H7 (cell line): ENCODE data around the gene GCM1. TPM values are rescaled to one million over a fixed set of nuclear protein-coding genes. Genes with fewer than 3 reads are reported as not detected.
A peak's percentile ranks its signal among the peaks of the same experiment; 100 is the strongest.
"Not testable (repeated sequence)": the region's sequence is repeated elsewhere in the genome, so short reads cannot be mapped to it uniquely, and the experiment has no call there.

Source experiments
- DNase-seq: peaks from one replicate; pipeline ENCODE4 v3.0.0; 2012
- H3K27me3 ChIP-seq: 2 replicates; pipeline ENCODE4 v1.6.0; 2011; ENCODE audit warnings: mild to moderate bottlenecking, low read length; ENCODE audit not compliant: control insufficient read depth, insufficient read depth
- H3K36me3 ChIP-seq: replicated peaks from 2 replicates; pipeline ENCODE4 v1.5.1; 2011; ENCODE audit warnings: low read length; ENCODE audit not compliant: control insufficient read depth, insufficient read depth
- H3K4me3 ChIP-seq: 2 replicates; pipeline ENCODE4 v1.5.1; 2011; ENCODE audit warnings: low read depth, mild to moderate bottlenecking, control low read depth, low read length, moderate library complexity; ENCODE audit not compliant: insufficient read depth
- total RNA-seq: library from RNA; depleted of rRNA; stranded (reverse); fragments of >200 nt; shearing (Covaris generic); gene quantifications from 2 replicates; pipeline ENCODE4 v1.2.3, GENCODE V29; 2014

The GCM1 gene
- total RNA-seq, 1 experiment from 2014 or later = not detected

DNA sequence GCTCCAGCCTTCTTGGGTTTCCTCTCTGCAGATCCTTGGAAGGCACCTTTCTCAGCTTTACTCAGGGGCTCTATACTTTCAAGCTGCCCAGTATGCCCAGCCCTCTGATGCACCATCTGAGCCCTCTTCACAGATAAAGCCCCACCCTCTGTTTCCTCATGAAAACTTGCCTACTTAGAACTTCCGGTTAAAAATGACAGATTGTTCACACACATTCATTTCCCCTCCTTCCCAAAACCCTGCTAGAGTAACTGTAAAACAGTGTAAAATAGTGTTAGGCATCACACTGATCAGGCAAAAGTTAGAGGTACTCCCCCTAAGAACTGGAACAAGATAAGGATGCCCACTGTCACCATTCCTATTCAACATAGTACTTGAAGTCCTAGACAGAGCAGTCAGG, 14.0 kb upstream of the GCM1 start:
- H3K36me3 ChIP-seq = no peaks in the 10 kb centered on the region
- no peak overlapping the region for H3K4me3 ChIP-seq
- H3K27me3 ChIP-seq = no peaks in the 10 kb centered on the region
- no peak for DNase-seq

DNA sequence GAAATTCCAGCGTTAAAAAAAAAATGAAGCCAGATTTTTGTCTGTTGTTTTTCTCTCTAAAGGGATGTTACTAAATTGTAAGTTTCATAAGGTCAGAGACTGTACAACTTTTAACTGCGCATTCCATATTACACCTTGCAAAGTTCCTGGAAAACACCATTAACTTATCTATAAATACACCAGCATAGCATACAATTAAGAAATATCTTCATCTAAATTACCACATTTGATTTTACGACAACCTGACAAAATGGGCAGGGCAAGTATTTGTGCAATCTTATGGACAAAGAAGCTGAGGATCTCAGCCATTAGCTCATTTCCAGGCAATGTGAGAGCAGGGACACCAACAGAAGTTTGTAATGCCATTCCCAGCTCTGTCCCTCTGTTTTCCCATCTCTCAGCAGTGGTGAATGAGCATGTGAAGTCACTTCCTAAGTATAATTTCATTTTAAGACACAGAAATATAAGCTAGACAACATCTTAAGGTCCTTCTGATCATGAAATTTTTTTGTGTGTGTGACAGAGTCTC, 12.9 kb upstream of the GCM1 start:
- DNase-seq = no peak
- H3K36me3 ChIP-seq = no peaks in the 10 kb centered on the region
- no peak overlapping the region for H3K4me3 ChIP-seq
- H3K27me3 ChIP-seq = no peaks in the 10 kb centered on the region

DNA sequence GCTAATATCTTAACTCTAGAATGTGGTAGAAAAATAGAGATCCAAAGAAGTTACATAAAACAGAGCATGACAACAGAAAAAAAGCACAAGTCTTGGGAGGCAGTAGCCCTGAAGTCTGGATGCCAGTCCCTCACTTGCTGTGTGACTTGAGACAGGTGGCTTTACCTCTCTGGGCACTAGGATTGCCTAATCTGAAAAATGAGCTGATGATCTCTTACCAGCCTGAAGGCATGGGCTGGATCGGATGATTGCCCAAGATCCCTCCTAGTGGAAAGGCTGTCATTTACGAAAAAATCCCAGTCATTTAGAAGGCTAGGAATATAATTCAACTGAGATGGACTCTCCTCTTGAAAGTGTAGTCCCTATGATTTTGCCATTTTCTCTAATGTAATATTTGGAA, 10.9 kb upstream of the GCM1 start:
- peak; percentile 32 for DNase-seq
- Histone ChIP-seq H3K4me3 (no peak overlapping the region), H3K36me3 (no peaks in the 10 kb centered on the region), H3K27me3 (no peaks in the 10 kb centered on the region)

DNA sequence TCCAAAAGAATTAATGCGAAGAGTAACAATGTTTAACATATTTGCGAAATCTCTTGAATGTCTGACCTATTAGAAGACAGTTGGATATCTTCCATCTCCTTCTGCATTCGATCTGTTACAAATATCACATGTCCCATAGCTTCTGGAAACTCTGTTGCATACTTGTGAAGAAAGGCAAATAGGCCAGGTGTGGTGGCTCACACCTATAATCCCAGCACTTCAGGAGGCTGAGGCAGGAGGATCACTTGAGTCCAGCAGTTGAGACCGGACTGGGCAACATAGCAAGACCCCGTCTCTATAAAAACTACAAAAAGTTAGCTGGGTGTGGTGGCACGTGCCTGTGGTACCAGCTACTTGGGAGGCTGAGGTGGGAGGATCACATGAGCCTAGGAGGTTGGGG, 9.4 kb upstream of the GCM1 start:
- not testable (repeated sequence) for DNase-seq, H3K36me3 ChIP-seq

DNA sequence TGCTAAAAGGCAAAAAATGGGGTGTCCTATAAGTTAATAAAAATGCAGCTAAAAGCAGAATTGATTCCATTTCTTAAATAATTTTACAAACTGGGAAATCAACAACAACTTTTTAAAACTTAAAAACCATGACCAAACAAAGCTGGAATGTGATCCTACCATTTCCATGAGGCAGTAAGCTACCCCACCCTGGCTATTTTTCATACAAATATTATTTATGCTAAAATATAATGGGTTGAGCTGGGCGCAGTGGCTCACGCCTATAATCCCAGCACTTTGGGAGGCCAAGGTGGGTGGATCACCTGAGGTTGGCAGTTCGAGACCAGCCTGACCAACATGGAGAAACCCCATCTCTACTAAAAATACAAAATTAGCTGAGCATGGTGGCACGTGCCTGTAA, 6.6 kb upstream of the GCM1 start:
- H3K27me3 ChIP-seq, H3K36me3 ChIP-seq, DNase-seq, H3K4me3 ChIP-seq: not testable (repeated sequence)

More for the DNA sequence above, 9.4 kb upstream of the GCM1 start:
- not testable (repeated sequence) for H3K4me3 ChIP-seq, H3K27me3 ChIP-seq

DNA sequence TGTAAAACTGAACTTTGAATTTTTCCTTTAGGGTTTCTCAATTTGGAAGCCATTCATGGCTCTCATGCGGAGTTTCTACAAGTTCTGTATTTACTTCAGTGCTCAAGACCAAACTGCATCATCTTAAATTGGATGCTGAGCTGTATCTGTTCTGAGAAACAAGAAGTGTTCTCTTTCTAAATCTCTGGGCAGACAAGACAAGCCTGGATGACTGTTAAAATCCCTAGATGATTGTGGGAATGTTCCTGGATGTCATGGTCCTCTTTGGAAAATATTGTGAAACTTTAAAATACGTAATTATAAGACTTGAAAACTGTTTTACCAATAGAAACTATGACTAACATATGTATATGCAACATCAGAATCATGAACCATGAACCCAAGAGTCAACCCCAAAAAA, 6.2 kb upstream of the GCM1 start:
- no peak for DNase-seq
- no peaks in the 10 kb centered on the region for H3K36me3 ChIP-seq
- no peak overlapping the region for H3K4me3 ChIP-seq
- H3K27me3 ChIP-seq = no peaks in the 10 kb centered on the region

DNA sequence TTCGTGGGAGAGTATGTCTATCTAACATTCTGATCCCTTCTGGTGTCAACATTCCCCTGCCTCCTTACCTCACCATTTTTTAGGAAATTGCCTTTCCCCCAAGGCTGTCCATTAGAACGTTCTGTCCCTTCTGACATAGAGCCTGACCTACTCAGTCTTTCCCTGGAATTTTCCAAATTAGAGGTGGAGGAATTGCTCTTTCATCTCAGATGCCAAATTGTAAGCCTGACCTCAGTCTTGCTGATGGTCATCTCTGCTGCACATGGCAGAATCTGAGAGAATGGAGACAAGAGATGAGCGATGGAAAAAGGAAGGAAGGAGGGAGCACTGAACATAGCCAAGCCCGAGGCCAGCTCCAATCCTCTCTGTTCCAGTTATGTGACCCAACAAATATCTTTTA, 5.4 kb upstream of the GCM1 start:
- DNase-seq = no peak
- H3K27me3 ChIP-seq = no peaks in the 10 kb centered on the region
- no peaks in the 10 kb centered on the region for H3K36me3 ChIP-seq
- no peak overlapping the region for H3K4me3 ChIP-seq

DNA sequence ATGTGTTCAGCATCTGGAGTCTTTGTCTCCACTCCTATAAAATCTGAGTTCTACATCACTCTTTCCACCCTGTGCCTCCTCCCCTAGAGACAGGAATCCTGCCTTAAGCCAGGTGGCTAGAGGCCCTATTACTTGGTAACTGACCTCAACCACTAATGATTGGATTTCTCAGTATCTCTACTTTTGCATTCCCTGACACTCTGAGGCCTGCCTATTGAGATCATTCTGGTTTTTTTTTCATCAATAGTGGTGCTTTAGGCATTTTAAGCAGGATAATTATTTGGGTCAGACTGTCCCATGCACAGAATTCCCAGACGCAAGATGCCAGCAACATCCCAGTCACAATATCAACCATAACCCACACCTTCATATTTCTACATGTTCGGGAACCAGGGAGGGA, 3.9 kb upstream of the GCM1 start:
- no peak for DNase-seq
- Histone ChIP-seq H3K36me3 (no peaks in the 10 kb centered on the region), H3K27me3 (no peaks in the 10 kb centered on the region), H3K4me3 (no peak overlapping the region)

DNA sequence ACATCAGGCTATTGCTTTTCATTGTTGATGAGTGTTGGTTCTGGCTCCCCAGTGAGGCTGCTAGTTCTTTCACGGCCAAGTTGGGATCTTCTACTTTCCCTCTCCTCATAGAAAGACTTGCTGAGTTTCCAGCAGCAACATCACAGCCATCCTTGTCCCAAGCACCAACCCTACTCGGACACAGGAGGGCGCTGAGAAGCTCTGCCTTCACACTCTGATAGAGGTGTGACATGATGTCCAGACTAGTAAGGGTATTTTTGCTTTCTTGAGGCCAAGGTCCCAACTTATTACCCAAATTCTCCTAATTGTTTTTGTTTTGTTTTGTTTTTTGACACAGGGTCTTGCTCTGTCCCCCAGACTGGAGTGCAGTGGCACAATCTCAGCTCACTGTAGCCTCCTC, 3.0 kb upstream of the GCM1 start:
- Histone ChIP-seq H3K4me3 (no peak overlapping the region), H3K36me3 (no peaks in the 10 kb centered on the region), H3K27me3 (no peaks in the 10 kb centered on the region)
- DNase-seq = peak; percentile 35

DNA sequence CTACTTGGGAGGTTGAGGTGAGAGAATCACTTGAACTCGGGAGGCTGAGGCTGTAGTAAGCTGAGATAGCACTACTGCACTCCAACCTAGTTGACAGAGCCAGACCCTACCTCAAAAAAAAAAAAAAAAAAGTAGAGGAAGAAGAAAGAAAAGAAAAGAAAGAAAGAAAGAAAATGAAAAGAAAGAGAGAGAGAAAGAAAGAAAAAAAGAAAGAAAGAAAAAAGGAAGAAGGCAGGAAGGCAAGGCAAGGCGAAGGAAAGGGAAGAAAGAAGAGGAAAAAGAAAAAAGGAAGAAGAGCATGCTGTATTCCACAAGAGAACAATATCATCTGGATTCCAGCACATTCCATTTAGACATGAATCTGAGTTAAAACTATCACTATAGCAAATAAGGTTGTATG, 3.8 kb downstream of the GCM1 start:
- no peak overlapping the region for H3K4me3 ChIP-seq
- DNase-seq = no peak
- H3K27me3 ChIP-seq = no peaks in the 10 kb centered on the region
- H3K36me3 ChIP-seq = no peaks in the 10 kb centered on the region

DNA sequence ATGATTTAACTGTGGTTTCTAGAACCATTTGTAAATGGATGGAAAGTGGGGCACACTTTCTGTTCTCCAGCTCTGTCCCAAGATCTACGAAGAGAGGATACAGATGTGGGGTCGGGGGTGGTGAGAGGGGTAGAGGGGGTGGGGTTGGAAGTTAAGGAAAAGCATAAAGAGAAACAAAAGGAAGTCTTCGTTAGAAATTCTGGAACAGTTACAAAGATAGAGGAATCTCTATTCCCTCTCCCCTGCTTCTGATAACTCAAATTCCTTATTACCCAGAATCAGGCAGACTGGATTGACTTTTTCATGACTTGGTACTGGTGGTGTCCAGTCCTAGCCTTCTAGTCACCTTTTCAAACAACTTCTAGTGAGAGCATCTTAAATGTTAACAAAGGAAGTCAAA, 4.9 kb downstream of the GCM1 start:
- Histone ChIP-seq H3K4me3 (no peak overlapping the region), H3K27me3 (no peaks in the 10 kb centered on the region), H3K36me3 (no peaks in the 10 kb centered on the region)
- DNase-seq = no peak

DNA sequence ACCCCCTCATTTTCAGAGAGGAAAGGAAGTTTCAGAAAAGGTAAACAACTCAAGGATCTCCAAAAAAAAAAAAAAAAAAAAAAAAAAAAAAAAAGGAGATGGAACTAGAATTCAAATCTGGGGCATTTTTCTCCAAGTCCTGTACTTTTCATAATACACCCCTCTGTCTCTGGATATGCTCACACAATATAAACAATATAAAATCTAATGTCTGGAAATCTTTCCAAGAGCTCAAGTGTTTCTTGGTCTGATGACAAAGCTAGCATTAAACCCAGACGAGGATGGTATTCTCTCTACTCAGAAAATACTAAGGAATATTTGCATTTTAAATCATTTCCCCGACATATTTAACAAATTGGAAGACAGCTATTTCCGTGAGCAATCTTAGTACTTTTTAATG, 5.8 kb downstream of the GCM1 start:
- Histone ChIP-seq H3K4me3 (no peak overlapping the region), H3K27me3 (no peaks in the 10 kb centered on the region), H3K36me3 (no peaks in the 10 kb centered on the region)
- no peak for DNase-seq

DNA sequence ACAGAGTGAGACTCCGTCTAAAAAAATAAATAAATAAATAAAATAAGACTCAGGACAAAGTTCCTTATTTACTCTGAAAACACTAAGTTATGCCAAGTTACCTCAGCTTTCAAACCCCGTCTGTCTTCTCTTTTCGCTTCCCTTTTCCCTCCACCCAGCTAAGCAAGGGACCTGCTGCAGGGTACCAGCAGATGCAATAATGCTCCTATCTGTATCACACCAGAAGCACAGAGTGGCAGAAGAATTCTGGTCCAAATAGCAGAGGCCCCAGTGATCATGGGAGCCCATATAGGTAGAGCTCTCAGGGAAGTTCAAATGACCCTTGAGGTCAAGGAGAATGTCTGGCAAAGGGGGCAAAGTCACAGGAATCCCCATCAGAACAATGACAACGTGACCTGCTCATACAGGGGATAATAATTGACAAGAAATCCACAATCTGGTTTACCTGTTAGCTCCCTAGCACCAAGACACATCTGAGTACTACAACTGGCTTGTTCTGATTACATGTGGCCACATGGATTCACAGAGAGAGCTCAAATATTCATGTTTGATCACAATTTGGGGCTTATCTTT, 8.7 kb downstream of the GCM1 start:
- Histone ChIP-seq H3K36me3 (no peaks in the 10 kb centered on the region), H3K4me3 (no peak overlapping the region), H3K27me3 (no peaks in the 10 kb centered on the region)
- no peak for DNase-seq

DNA sequence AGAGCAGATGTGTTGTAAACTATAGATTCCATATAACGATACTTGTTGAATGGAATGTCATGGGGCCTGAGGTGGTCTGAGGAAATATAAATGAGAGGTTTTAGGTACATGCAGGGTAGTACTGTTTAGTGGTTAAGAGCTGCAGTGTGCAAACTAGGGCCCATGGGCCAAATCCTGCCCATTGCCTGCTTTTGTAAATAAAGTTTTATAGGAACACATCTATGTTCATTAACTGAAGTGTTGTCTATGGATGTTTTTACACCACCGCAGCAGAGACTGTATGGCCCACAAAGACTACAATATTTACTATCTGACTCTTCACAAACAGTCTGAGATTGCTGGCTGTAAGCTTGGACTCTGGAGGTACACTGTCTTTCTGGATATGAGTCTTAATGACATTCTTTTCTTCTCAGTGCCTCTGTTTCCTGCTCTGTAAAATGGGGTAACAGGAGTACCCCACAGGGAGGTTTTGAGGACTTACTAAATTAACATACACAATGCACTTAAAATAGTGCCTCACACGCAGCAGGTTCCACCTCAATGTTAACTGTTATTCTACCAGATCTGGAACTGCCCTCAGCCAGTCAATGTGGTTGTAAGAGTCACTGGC, 12.5 kb downstream of the GCM1 start:
- no peak for DNase-seq
- Histone ChIP-seq H3K36me3 (no peaks in the 10 kb centered on the region), H3K4me3 (no peak overlapping the region), H3K27me3 (no peaks in the 10 kb centered on the region)

DNA sequence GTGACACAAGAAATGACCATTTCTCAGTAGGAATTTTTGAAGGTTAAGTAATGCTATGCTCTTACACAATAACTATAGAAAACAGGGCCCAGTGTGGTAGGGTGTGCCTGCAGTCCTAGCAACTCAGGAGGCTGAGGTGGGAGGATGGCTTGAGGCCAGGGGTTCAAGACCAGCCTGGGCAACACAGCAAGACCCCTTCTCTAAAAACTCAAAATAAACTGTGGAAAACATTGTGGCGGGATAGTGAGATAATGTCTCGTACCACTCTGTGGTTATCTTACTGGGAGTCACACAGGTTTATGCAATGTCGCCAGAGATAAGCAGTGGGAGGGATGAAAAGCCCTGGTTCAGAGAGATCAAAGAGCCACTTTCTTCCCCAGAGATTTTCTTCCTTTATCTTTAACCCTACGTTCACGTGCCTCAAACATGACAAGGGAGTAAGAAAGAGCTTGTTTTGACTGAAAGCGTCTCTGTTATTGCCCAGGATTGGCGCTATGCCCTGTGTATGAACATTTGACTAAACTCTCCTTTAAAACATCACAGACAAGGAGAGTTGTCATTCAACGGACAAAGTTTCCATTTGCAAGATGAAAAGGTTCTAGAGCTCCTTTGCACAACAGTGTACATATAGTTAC, 13.9 kb downstream of the GCM1 start:
- H3K27me3 ChIP-seq = no peaks in the 10 kb centered on the region
- no peak overlapping the region for H3K4me3 ChIP-seq
- no peaks in the 10 kb centered on the region for H3K36me3 ChIP-seq
- no peak for DNase-seq
